NCI-H510A treated with DMSO at 0.1 percent for 48 hours (cell line): Measurements from ENCODE around the gene ALS2CL.
A peak's percentile ranks its signal among the peaks of the same experiment; 100 is the strongest.
"Not testable (repeated sequence)": the region's sequence is repeated elsewhere in the genome, so short reads cannot be mapped to it uniquely, and the experiment has no call there.

Experiments used
- DNase-seq: peaks from one replicate; lab custom pipeline; 2025; lab: John Stamatoyannopoulos, UW

Gene ALS2CL

DNA sequence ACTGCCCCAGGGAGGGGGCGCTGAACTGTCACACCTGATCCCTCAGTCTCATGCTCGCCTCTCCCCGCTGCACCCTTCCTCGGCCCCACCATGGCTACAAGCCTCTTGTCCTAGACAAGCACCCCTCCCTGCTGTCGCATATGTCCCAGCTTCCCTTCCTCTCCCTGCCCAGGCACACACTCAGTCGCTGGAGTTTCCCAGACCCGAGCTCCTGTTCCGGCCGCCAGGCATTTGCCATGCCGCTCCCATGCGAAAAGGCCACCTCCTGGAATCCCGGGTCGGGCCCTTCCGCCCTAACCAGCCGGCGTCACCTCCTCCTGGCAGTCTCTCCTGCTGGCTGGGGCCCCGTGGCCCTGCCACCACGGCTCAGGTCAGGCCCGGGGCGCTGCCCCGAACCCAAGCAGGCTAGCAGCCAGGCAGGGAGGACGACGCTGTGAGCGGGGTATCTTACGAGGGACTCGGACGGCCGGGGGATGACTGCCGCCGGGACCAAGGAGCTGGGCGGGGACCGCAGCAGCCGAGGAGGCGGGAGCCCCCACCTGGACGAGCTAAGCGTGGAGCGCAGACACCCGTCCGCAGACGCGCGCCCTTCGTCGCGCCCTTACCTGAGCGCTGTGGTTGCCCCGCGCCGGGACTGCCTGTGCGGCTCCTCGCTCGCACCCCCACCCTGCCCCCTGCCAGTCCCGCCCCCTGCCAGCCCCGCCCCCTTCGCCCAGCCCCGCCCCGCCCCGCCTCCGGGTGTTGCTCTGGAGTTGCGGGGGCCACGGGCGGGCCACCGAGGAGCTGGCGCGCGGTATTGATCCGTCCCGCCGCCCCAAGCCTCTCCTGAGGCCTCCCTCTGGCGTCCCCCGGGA is at the start of gene ALS2CL:
ALS2CL (minus strand) TSS at position 642 of the 854 bp plus-strand sequence. CDS start 4,239 bp downstream, outside the sequence.
- peak; percentile 9 for DNase-seq

- no peak for DNase-seq
Measured at GRCh38 chr3:46742992-46743585, 49.6 kb upstream of the ALS2CL start.

GRCh38 chr3:46739565-46739964 is 46.1 kb upstream of the ALS2CL start:
- not testable (repeated sequence) for DNase-seq

- DNase-seq = no peak
Measured at GRCh38 chr3:46737329-46737731, 43.9 kb upstream of the ALS2CL start.

- no peak for DNase-seq
Measured at GRCh38 chr3:46736006-46736872, 42.8 kb upstream of the ALS2CL start.

- no peak for DNase-seq
Measured at GRCh38 chr3:46734773-46735172, 41.3 kb upstream of the ALS2CL start.

DNA sequence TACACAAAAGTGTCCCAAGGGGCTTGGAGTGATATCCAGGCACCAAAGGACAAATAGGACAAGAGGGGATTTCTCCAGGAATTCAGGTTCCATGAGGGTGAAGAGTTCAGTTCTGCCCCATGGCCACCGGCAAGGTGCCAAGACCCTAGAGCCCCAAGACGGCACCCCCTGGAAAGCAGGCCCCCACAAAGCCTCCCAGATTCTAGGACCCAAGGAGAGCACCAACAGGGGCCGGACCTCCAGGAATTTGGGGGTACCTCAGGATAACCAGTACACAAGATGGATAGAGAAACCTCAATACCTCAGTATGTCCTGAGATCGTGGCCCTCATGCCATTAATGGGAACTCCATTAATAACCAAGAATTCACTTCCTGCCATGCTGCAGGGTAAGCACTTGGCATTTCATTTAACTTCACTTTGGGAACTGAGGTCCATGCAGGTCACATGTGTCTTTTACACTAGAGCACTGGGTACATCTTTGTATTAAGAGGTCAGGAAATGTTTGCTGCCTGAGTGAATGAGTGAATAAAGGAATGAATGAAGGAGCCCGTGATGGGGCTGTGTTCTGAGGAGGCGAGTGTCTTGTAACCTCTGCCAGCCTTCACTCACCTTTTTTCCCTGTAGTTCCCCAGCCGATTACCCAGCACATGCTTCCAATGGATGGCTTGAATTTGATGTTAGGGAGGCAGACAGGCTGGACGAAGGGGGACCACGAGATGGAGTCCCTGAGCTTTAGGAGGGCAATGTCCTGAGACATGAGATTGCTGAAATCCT is 39.7 kb upstream of the ALS2CL start:
- DNase-seq = no peak

- DNase-seq = no peak
Measured at GRCh38 chr3:46731795-46732194, 38.3 kb upstream of the ALS2CL start.

DNA sequence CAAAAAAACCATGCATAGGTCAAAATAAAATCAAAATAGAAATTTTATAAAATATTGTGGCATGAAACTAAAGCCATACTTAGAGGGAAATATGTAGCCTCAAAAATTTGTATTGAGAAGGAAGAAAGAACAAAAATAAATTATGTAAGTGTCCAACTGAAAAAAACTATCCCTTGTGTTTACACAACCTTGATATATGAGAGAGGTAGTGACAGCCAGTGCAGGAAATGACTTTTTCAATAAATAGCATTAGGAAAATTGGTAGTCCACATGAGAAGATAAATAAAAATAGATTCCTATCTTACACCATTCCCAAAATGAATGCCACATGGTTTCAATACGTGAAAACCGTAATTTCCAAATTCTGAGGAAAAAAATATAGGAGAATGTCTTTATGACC is 37.3 kb upstream of the ALS2CL start:
- no peak for DNase-seq

DNA sequence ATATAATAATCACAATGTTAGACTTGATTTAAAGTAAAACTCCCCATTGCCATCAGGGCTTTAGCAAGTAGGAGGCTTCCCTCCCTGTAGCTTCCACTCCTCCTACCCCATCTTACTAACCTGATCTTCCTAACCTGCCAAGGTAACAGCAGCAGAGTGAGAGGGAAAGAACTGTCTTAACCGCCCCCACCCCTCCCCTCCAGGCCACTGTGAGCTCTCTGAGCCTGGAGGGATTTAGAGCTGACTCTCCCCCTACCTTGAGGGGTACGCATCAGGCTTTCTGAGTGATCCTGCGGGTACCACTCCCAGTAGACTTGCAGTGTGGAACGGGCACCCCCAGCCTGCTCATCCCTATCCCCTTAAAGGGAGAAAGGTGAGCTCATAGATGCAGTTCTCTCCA is 35.6 kb upstream of the ALS2CL start:
- DNase-seq = no peak

GRCh38 chr3:46725621-46726314 is 32.3 kb upstream of the ALS2CL start:
- no peak for DNase-seq

GRCh38 chr3:46724424-46724823 is 30.9 kb upstream of the ALS2CL start:
- no peak for DNase-seq

DNA sequence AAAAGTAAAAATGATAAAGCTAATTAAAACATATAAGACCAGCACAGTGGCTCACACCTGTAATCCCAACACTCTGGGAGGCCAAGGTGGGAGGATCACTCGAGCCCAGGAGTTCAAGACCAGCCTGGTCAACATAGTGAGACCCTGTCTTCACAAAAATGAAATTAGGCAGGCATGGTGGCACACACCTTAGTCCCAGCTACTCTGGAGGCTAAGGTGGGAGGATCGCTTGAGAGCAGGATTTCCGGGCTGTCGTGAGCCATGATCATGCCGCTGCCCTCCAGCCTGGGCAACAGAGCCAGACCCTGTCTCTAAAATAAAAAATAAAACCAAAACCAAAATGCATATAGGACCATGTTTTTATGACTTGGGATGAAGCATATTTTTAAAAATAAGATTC is 29.0 kb upstream of the ALS2CL start:
- DNase-seq = no peak

DNA sequence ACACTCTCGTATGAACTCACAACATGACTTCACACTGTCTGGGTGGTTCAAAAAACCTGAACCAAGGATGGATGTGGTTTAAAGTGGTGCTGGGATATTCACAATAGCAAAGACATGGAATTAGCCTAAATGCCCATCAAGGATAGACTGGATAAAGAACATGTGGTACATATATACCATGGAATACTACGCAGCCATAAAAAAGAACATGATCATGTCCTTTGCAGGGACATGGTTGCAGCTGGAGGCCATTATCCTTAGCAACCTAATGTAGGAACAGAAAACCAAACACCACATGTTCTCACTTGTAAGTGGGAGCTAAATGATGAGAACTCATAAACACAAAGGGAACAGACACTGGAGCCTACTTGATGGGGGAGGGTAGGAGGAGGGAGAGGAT is 27.5 kb upstream of the ALS2CL start:
- no peak for DNase-seq

GRCh38 chr3:46719735-46720271 is 26.3 kb upstream of the ALS2CL start:
- DNase-seq = no peak

DNA sequence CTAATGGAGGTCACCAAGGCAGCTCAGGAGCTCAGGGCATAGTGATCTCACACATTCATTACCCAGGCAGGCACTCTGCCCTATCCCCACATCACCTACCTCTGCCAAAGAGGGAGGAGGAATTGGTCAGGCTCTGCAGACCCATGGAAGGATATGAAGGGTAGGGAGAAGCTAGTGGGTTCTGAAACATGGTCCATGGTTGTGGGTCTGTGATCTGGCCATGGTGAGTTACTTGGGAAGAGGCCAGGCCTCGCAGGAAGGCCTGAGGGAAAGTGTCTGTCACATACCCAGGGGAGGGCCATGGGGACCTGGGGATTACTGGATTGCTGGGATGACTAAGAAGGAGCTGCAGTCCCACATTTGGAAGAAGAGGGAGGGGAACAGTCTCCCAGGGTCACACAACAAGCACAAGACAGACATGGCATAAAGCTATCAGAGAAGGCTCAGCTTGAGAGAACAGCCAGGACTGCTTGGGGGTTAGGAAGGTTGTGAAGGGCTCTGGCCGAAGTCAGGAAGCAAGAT is 25.6 kb upstream of the ALS2CL start:
- no peak for DNase-seq

- no peak for DNase-seq
Measured at GRCh38 chr3:46717447-46718231, 24.2 kb upstream of the ALS2CL start, which contains the start of gene PRSS50. PRSS50 (minus strand) TSS chr3:46717869; CDS start chr3:46717824, 45 bp downstream.

GRCh38 chr3:46716461-46717441 is 23.3 kb upstream of the ALS2CL start:
- DNase-seq = no peak
